H9 (cell line): ENCODE data around the gene FBXO2. TPM values are rescaled to one million over a fixed set of nuclear protein-coding genes. Genes with fewer than 3 reads are reported as not detected.

Experiments
- DNase-seq: peaks from one replicate; pipeline ENCODE4 v3.0.0-alpha.2; 2017
- H2AFZ ChIP-seq: one replicate; pipeline ENCODE4 v1.6.1; 2013; ENCODE audit warnings: mild to moderate bottlenecking, low read length, control low read depth, moderate library complexity
- H2AK5ac ChIP-seq: 2 replicates; pipeline ENCODE4 v1.6.1; 2013; ENCODE audit warnings: low read length, control low read depth, mixed read lengths; ENCODE audit not compliant: insufficient read length
- H2BK120ac ChIP-seq: one replicate; pipeline ENCODE4 v1.6.1; 2013; ENCODE audit warnings: low read depth, mild to moderate bottlenecking, low read length, control low read depth, inconsistent platforms; ENCODE audit not compliant: poor library complexity, severe bottlenecking
- H2BK12ac ChIP-seq: 2 replicates; pipeline ENCODE4 v1.6.1; 2013; ENCODE audit warnings: low read length, control low read depth, mixed read lengths, low read depth; ENCODE audit not compliant: insufficient read length
- H2BK15ac ChIP-seq: 2 replicates; pipeline ENCODE4 v1.6.1; 2013; ENCODE audit warnings: low read depth, low read length, control low read depth
- H2BK20ac ChIP-seq: one replicate; pipeline ENCODE4 v1.6.1; 2013; ENCODE audit warnings: low read depth, mild to moderate bottlenecking, low read length, control low read depth, inconsistent platforms; ENCODE audit not compliant: poor library complexity, severe bottlenecking
- H2BK5ac ChIP-seq: 2 replicates; pipeline ENCODE4 v1.6.1; 2013; ENCODE audit warnings: low read length, control low read depth, mixed read lengths; ENCODE audit not compliant: insufficient read length
- H3K14ac ChIP-seq: 2 replicates; pipeline ENCODE4 v1.6.1; 2013; ENCODE audit warnings: low read length, control low read depth; ENCODE audit not compliant: insufficient read depth
- H3K18ac ChIP-seq: 2 replicates; pipeline ENCODE4 v1.6.1; 2013; ENCODE audit warnings: low read depth, mild to moderate bottlenecking, mixed read lengths, low read length, control low read depth; ENCODE audit not compliant: insufficient read length
- H3K23ac ChIP-seq: 2 replicates; pipeline ENCODE4 v1.6.1; 2013; ENCODE audit warnings: low read length, control low read depth, mixed read lengths, low read depth; ENCODE audit not compliant: insufficient read length
- H3K23me2 ChIP-seq: 2 replicates; pipeline ENCODE4 v1.6.1; 2013; ENCODE audit warnings: low read depth, mild to moderate bottlenecking, mixed read lengths, low read length, control low read depth; ENCODE audit not compliant: insufficient read length, poor library complexity, severe bottlenecking
- H3K27ac ChIP-seq: 2 replicates; pipeline ENCODE4 v1.5.1; 2013; ENCODE audit warnings: low read length, control low read depth, mixed read lengths, low read depth; ENCODE audit not compliant: insufficient read length
- H3K27me3 ChIP-seq: 2 replicates; pipeline ENCODE4 v1.6.1; 2013; ENCODE audit warnings: low read length, control low read depth, inconsistent platforms; ENCODE audit not compliant: insufficient read depth
- H3K4ac ChIP-seq: 2 replicates; pipeline ENCODE4 v1.6.1; 2013; ENCODE audit warnings: low read depth, mild to moderate bottlenecking, control low read depth, inconsistent platforms, low read length, moderate library complexity
- H3K4me1 ChIP-seq: 2 replicates; pipeline ENCODE4 v1.6.1; 2013; ENCODE audit warnings: low read length, control low read depth, inconsistent platforms; ENCODE audit not compliant: insufficient read depth
- H3K4me2 ChIP-seq: 2 replicates; pipeline ENCODE4 v1.6.1; 2013; ENCODE audit warnings: low read length, control low read depth, mixed read lengths; ENCODE audit not compliant: insufficient read length, insufficient read depth
- H3K56ac ChIP-seq: 2 replicates; pipeline ENCODE4 v1.6.1; 2013; ENCODE audit warnings: low read depth, mild to moderate bottlenecking, mixed read lengths, low read length, control low read depth; ENCODE audit not compliant: insufficient read length
- H3K79me1 ChIP-seq: 2 replicates; pipeline ENCODE4 v1.6.1; 2013; ENCODE audit warnings: low read depth, mild to moderate bottlenecking, moderate library complexity, low read length, control low read depth, inconsistent platforms; ENCODE audit not compliant: insufficient read depth, poor library complexity, severe bottlenecking
- H3K79me2 ChIP-seq: 2 replicates; pipeline ENCODE4 v1.6.1; 2013; ENCODE audit warnings: low read length, control low read depth, inconsistent platforms; ENCODE audit not compliant: insufficient read depth
- H3K9ac ChIP-seq: 2 replicates; pipeline ENCODE4 v1.6.1; 2013; ENCODE audit warnings: low read length, control low read depth, mixed read lengths; ENCODE audit not compliant: insufficient read length; ENCODE audit errors: extremely low read depth
- H3K9me3 ChIP-seq: one replicate; pipeline ENCODE4 v1.6.1; 2013; ENCODE audit warnings: low read depth, low read length, inconsistent platforms; ENCODE audit not compliant: control insufficient read depth
- H3T11ph ChIP-seq: one replicate; pipeline ENCODE4 v1.6.1; 2013; ENCODE audit warnings: mild to moderate bottlenecking, low read length, control low read depth, inconsistent platforms
- H4K20me1 ChIP-seq: one replicate; pipeline ENCODE4 v1.6.1; 2013; ENCODE audit not compliant: control insufficient read depth, insufficient read length, insufficient read depth
- H4K5ac ChIP-seq: 2 replicates; pipeline ENCODE4 v1.6.1; 2013; ENCODE audit warnings: low read depth, mild to moderate bottlenecking, mixed read lengths, low read length, control low read depth; ENCODE audit not compliant: insufficient read length
- H4K8ac ChIP-seq: replicated peaks from 2 replicates; pipeline ENCODE4 v1.6.1; 2013; ENCODE audit warnings: low read length, control low read depth, mixed read lengths, low read depth; ENCODE audit not compliant: insufficient read length
- H4K91ac ChIP-seq: 2 replicates; pipeline ENCODE4 v1.6.1; 2013; ENCODE audit warnings: low read depth, mild to moderate bottlenecking, moderate library complexity, mixed read lengths, low read length, control low read depth; ENCODE audit not compliant: insufficient read length
- H3K27ac Mint-ChIP-seq, 3 experiments: 2 replicates in 2 of 3; 3 replicates in 1 of 3; pipeline ENCODE4 v1.8.0; 2020 to 2021; ENCODE audit warnings: mixed read lengths in 3 of 3, mild to moderate bottlenecking in 1 of 3, moderate library complexity in 1 of 3
- H3K27me3 Mint-ChIP-seq: 2 replicates; pipeline ENCODE4 v1.8.0; 2021; ENCODE audit warnings: low read depth, mild to moderate bottlenecking, moderate library complexity, mixed read lengths
- H3K36me3 Mint-ChIP-seq, 3 experiments: 2 replicates in 2 of 3; 3 replicates in 1 of 3; pipeline ENCODE4 v1.8.0; 2020 to 2021; ENCODE audit warnings: low read depth in 3 of 3, mixed read lengths in 3 of 3; ENCODE audit not compliant: insufficient read depth in 1 of 3
- H3K4me1 Mint-ChIP-seq, 2 experiments: 2 replicates each; pipeline ENCODE4 v1.8.0; 2020; ENCODE audit warnings: mixed read lengths in 2 of 2
- H3K4me3 Mint-ChIP-seq, 2 experiments: 2 replicates in 1 of 2; 3 replicates in 1 of 2; pipeline ENCODE4 v1.8.0; 2020 to 2021; ENCODE audit warnings: mild to moderate bottlenecking in 2 of 2, mixed read lengths in 2 of 2, moderate library complexity in 1 of 2
- H3K9me3 Mint-ChIP-seq, 2 experiments: 2 replicates in 1 of 2; 3 replicates in 1 of 2; pipeline ENCODE4 v1.8.0; 2020; ENCODE audit warnings: mild to moderate bottlenecking in 2 of 2, mixed read lengths in 2 of 2, moderate library complexity in 1 of 2
- WGBS: extraction: QIAGEN DNeasy Blood & Tissue Kit; methylation state at CpG from one replicate; pipeline ENCODE4 v1.1.7; 2013; ENCODE audit warnings: missing lambda C conversion rate, low lambda C conversion rate, mixed read lengths; ENCODE audit not compliant: insufficient read length; ENCODE audit errors: extremely low coverage; 5-methylcytosine and 5-hydroxymethylcytosine counted together
- total RNA-seq: library from RNA; stranded (reverse); gene quantifications from 2 replicates; pipeline ENCODE4 v1.2.1, GENCODE V29; 2021
- TF ChIP-seq, protein P1 (sequence below): fragments of 200-600 bp; sonication (generic); conservative IDR thresholded peaks from 3 replicates; pipeline ENCODE4 v1.8.0; 2021; ENCODE audit warnings: antibody characterized with exemption, mild to moderate bottlenecking

Gene FBXO2
- total RNA-seq, 1 experiment from 2014 or later, result 28.9 TPM

DNA sequence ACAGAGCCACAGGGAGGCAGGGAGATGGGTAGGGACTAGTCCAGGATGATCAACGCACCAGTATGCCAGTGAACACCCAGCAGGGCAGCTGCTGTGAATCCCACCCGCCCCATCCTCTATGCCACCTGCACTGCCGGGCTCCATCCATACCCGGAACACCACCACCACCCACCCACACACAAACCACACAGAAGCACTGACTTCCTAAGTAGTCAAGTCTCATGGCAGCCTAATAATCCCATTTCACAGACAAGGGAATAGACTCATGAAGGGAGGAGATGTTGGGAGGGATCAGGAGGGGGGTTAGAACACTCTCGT is 43.6 kb upstream of the FBXO2 start:
- peaks cover 5% of the 10 kb centered on the region for H3K23me2 ChIP-seq
- no peak overlapping the region for H4K91ac ChIP-seq
- Mint-ChIP-seq H3K27ac (no peak overlapping the region), H3K27me3 (peaks cover 8% of the 10 kb centered on the region), H3K4me1 (peaks cover 41 to 46% of the 10 kb centered on the region in 2 experiments), H3K36me3 (peaks cover 0 to 5% (median 0%) of the 10 kb centered on the region in 3 experiments; a peak in 2 of 7 replicates), H3K9me3 (no peaks in the 10 kb centered on the region), H3K4me3 (no peak overlapping the region)
- H4K8ac ChIP-seq, result no peak overlapping the region
- WGBS, result no CpG with 5 or more reads among the region's 5 CpGs
- H2BK20ac ChIP-seq, result no peak overlapping the region
- H4K20me1 ChIP-seq, result peaks cover 8% of the 10 kb centered on the region
- no peak overlapping the region for H2AFZ ChIP-seq
- no peak overlapping the region for H2BK5ac ChIP-seq
- H3K9me3 ChIP-seq, result no peaks in the 10 kb centered on the region
- no peak overlapping the region for H2AK5ac ChIP-seq
- no peak overlapping the region for H3K27ac ChIP-seq
- H3K23ac ChIP-seq, result no peak overlapping the region
- H2BK15ac ChIP-seq, result no peak overlapping the region
- H3K14ac ChIP-seq, result no peak overlapping the region
- peaks cover 10% of the 10 kb centered on the region for H3K4me1 ChIP-seq
- DNase-seq, result no peak
- H3T11ph ChIP-seq, result no peak overlapping the region
- H3K9ac ChIP-seq, result no peak overlapping the region
- H2BK120ac ChIP-seq, result no peak overlapping the region
- TF ChIP-seq, protein P1, sequence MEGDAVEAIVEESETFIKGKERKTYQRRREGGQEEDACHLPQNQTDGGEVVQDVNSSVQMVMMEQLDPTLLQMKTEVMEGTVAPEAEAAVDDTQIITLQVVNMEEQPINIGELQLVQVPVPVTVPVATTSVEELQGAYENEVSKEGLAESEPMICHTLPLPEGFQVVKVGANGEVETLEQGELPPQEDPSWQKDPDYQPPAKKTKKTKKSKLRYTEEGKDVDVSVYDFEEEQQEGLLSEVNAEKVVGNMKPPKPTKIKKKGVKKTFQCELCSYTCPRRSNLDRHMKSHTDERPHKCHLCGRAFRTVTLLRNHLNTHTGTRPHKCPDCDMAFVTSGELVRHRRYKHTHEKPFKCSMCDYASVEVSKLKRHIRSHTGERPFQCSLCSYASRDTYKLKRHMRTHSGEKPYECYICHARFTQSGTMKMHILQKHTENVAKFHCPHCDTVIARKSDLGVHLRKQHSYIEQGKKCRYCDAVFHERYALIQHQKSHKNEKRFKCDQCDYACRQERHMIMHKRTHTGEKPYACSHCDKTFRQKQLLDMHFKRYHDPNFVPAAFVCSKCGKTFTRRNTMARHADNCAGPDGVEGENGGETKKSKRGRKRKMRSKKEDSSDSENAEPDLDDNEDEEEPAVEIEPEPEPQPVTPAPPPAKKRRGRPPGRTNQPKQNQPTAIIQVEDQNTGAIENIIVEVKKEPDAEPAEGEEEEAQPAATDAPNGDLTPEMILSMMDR, result no peak
- H3K27me3 ChIP-seq, result no peaks in the 10 kb centered on the region
- no peak overlapping the region for H4K5ac ChIP-seq
- H3K79me2 ChIP-seq, result no peaks in the 10 kb centered on the region; the same call in 1 of the 2 replicates
- no peak overlapping the region for H3K4ac ChIP-seq
- H3K56ac ChIP-seq, result no peak overlapping the region
- H3K4me2 ChIP-seq, result no peak overlapping the region
- no peaks in the 10 kb centered on the region for H3K79me1 ChIP-seq
- no peak overlapping the region for H2BK12ac ChIP-seq
- H3K18ac ChIP-seq, result no peak overlapping the region
